Parietal lobe (tissue), 1 donor: Measurements from ENCODE around the gene IFNLR1. TPM values are rescaled to one million over a fixed set of nuclear protein-coding genes. Genes with fewer than 3 reads are reported as not detected.

ENCODE experiments used
- total RNA-seq: library from RNA; depleted of rRNA; stranded (reverse); fragments of >200 nt; gene quantifications from one replicate; pipeline ENCODE4 v1.2.3, GENCODE V29; 2014

Gene IFNLR1
- under 0.01 TPM for total RNA-seq

GRCh38 chr1:24186993-24187790 is at the start of gene IFNLR1:
IFNLR1 (minus strand) TSS chr1:24187289; CDS start chr1:24187248, 41 bp downstream.

GRCh38 chr1:24142546-24143534 is 44.2 kb downstream of the IFNLR1 start, which contains the start of gene IL22RA1:
IL22RA1 (minus strand) TSS chr1:24143140; CDS start chr1:24143082, 58 bp downstream.

GRCh38 chr1:24111996-24112779 is 74.9 kb downstream of the IFNLR1 start, which contains the start of gene MYOM3:
MYOM3 (minus strand) TSS chr1:24112135; CDS start chr1:24108636, 3,499 bp downstream.

Other genes with a start within 250 kb of the IFNLR1 start
- gene PNRC2, start 227.5 kb downstream of the IFNLR1 start, total RNA-seq, result 59.8 TPM
- gene SRSF10, start 207.0 kb downstream of the IFNLR1 start, total RNA-seq, result 187 TPM
- gene MYOM3, start 75.2 kb downstream of the IFNLR1 start, total RNA-seq, result not detected
- not detected for gene IL22RA1, start 44.1 kb downstream of the IFNLR1 start, total RNA-seq
- gene GRHL3, start 132.1 kb upstream of the IFNLR1 start, total RNA-seq, result not detected
- gene STPG1, start 226.5 kb upstream of the IFNLR1 start, total RNA-seq, result 5.3 TPM
- 12.2 TPM for gene NIPAL3, start 228.5 kb upstream of the IFNLR1 start, total RNA-seq